SU-DHL-6 (cell line): ENCODE data around the gene MED29.

Experiments used
- EZH2phosphoT487 ChIP-seq: fragments of 200-600 bp; sonication (generic), shearing (Covaris generic); conservative IDR thresholded peaks from 2 replicates; pipeline ENCODE4 v1.6.1; 2018; ENCODE audit warnings: mild to moderate bottlenecking, antibody characterized with exemption, low read length, moderate library complexity, mixed read lengths
- TF ChIP-seq, protein P1 (sequence below): fragments of 200-600 bp; sonication (generic); IDR thresholded peaks from one replicate; pipeline ENCODE4 v1.5.1; 2017; ENCODE audit warnings: antibody characterized with exemption, mild to moderate bottlenecking, low read length, moderate library complexity; ENCODE audit not compliant: insufficient read depth, poor library complexity, severe bottlenecking

DNA sequence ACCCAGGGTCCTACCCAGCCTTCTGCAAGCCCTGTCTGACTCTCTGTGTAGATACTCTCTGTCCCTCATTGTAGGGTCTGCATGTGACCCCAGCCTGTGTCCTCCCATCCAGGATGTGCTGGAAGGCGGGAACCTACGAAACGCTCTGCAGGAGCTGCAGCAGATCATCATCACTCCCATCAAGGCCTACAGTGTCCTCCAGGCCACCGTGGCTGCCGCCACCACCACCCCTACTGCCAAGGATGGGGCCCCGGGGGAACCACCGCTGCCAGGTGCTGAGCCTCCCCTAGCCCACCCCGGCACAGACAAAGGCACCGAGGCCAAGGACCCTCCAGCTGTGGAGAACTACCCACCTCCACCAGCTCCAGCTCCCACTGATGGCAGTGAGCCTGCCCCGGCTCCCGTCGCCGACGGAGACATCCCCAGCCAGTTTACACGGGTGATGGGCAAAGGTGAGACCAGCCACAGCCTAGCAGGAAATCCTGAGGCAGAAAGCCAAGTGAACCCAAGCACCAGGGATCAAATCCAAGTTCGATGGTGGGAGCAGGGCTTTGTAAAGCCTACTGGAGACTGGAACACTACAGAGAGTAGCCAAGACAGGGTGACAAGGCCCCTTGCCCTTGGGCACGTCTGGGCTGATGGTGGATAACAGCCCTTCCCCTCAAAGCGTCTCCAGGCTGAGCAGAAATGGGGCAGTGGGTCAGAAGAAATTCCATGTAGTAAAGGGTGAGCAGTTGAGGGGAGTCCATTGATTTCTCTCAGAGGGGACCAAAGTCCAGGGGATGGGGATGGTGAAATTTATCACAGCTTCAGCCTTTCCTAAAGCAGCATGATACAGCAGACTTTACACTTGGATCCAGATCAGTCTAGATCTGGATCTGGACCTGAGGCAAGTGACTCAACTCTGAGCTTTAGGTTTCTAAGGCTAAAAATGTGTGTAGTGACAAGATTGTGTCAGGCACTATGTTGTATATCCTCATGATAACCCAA lies 13.5 kb upstream of the MED29 start:
- TF ChIP-seq, protein P1, sequence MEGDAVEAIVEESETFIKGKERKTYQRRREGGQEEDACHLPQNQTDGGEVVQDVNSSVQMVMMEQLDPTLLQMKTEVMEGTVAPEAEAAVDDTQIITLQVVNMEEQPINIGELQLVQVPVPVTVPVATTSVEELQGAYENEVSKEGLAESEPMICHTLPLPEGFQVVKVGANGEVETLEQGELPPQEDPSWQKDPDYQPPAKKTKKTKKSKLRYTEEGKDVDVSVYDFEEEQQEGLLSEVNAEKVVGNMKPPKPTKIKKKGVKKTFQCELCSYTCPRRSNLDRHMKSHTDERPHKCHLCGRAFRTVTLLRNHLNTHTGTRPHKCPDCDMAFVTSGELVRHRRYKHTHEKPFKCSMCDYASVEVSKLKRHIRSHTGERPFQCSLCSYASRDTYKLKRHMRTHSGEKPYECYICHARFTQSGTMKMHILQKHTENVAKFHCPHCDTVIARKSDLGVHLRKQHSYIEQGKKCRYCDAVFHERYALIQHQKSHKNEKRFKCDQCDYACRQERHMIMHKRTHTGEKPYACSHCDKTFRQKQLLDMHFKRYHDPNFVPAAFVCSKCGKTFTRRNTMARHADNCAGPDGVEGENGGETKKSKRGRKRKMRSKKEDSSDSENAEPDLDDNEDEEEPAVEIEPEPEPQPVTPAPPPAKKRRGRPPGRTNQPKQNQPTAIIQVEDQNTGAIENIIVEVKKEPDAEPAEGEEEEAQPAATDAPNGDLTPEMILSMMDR = no peak
- TF ChIP-seq EZH2phosphoT487 = no peak
